Activated naive CD4-positive, alpha-beta T cell treated with Interleukin-2 at 50 U/mL for 16 hours (primary cell): ENCODE data around the gene PSMB11.

ENCODE experiments used
- DNase-seq: peaks from one replicate; pipeline ENCODE4 v3.0.0-alpha.2; 2020

The PSMB11 gene

GRCh38 chr14:23060536-23061260, 18.7 kb downstream of the PSMB11 start:
- no peak for DNase-seq

DNA sequence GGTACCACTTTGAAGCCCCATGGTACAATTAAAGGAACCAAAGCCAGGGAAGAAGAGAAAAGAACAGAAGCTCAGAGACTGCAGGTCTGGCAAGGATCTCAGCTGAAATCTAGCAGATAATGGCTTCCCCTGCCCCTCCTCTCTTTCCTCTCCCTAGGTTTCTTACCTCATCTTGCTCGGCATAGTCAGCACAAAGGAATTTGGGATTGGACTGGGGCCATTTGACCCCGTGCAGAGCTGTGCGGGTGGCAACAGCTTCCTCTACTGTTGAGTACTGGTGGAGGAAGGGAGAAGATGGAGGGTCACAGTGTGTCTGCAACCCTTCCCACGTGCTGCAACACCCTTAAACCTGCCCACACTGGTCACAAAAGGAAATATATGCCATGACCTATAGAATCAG, 20.0 kb downstream of the PSMB11 start:
- no peak for DNase-seq

DNA sequence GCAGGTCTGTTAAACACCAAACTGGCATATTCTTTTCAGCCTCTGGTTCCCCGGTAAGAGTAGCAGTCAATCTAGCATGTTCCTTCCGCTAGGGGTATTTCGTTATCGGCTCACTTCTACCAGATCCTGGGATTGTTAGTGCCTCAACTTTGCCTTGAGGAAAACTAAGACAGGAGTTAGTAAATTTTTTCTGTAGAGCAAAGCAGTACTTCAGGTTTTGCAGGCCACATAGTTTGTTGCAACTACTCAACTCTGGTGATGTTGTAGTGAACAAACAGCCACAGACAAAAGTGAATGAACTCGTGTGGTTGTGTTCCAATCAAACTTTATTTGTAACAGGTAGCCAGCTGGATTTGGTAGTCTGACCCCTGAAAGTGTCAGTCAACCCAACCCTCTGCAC, 21.6 kb downstream of the PSMB11 start:
- DNase-seq: no peak

DNA sequence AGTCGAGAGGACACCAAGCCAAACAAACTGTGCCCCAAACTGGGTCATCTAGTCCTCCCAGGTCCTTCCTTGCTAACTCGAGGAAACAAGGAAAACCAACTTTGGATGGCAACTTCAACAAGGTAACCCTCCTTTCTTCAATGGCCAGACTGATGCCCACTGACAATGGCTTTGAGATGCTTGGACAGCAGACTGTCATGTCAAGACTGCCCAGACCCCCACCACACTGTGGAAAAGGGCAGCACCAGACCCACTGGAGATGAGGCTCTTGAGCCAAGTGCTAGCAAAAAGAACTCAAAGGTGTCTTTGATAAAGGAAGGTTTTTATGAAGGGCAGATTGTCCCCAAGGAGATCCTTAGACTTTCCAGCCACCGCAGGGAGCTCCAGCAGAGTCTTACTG, 24.4 kb downstream of the PSMB11 start:
- DNase-seq: no peak

GRCh38 chr14:23066855-23067744, 25.1 kb downstream of the PSMB11 start:
- DNase-seq: no peak

GRCh38 chr14:23067847-23068788, 26.1 kb downstream of the PSMB11 start:
- no peak for DNase-seq

DNA sequence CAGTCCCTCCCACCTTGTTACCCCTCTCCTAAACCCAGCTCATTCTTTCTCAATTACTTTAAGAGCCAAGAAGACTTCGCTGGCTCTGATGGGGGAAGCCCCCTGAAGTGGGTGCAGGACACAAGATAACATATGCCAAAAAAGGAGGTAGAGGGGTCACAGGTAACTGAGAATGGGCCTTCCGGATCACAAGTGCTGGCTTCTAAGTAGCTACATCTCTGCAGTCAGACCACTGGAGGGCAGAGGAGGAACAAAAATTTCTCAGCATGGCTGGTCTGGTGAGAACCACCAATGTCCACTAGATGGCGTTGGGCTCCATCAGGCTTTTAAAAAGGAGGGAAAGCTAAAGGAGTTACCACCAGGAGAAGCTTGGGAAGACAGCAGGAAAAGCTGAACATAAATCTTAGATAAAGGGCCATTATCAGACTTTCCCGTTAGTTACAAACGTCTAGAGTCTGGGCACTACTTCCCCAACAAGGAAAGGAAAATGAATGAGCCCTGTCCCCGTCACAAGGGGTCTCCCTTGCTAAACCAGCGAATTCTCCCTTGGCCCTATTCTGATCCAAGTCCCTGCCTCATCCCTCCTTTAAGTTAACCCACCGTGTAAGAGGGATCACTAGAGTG, 26.9 kb downstream of the PSMB11 start:
- DNase-seq: peak; percentile 74

- DNase-seq: no peak
Observed at GRCh38 chr14:23069413-23069806, 27.4 kb downstream of the PSMB11 start.

- no peak for DNase-seq
Observed at GRCh38 chr14:23070262-23071129, 28.5 kb downstream of the PSMB11 start.

- peak; percentile 82 for DNase-seq
Observed at GRCh38 chr14:23071244-23071920, 29.4 kb downstream of the PSMB11 start.

DNA sequence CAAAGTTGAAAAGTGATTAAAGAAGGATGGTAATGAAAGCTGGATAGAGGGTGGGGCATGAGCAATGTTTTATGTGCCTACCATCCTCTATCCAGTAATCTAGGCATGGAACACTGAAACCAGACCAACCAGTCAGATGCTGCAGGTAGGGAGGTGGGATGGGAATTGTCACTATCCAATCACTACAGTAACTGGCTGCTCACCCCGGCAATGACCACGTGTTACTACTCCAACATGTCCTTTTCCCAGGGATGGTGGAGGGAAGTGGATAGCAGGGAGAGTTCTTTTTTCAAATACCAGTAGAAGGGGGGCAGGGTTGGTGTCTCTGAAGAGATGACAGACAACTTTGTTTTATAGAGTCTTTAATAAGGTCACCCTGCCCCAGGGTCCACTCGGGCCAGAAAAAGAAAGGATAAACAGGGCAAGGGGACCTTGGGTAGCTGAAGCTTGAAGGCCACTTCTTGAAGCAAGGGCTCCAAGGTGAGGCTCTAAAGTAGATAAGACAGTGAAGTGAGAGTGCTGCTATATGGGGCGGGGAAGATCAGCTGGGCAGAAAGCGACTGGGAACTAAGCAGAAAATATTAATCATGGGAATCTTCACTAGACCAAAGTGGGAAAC, 30.0 kb downstream of the PSMB11 start:
- DNase-seq: no peak

DNA sequence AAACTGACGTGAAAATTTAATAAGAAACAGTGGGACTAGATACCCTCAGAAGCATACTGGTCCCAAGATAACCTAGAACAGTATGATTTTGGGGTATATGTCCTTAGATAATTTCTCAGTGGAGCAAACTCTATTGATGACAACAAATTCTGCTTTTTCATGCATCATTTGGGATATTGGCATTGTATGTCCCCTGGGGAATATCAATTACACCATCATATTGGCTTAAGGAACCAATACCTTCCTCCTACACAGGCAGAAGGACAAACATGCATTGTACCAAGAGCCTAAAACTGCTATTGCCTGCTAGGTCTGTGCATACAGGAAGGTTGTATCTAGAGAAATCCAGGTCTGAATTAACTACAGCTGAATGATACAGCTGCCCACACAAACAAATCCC, 32.9 kb downstream of the PSMB11 start:
- DNase-seq: no peak

GRCh38 chr14:23076785-23077408, 34.9 kb downstream of the PSMB11 start:
- DNase-seq: peak; percentile 19

DNA sequence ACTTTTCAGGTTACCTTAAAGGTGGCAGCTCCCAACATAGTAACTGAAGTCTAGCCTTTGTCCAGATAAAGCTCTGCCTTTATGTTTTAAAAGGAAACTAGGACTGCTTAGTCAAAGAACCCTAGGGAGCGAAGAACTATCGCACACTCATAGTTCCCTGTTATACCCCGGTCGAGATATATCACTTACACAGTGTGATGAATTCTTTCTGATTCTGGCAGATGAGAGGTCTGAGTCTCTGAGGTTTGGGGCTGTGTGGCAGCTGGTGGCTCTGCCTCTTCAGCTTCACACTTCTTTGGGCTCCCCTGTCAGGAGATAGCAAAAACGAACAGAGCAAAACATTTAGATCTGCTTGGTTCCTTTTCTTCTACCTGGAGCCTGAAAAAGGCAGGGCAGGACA, 36.0 kb downstream of the PSMB11 start:
- no peak for DNase-seq

DNA sequence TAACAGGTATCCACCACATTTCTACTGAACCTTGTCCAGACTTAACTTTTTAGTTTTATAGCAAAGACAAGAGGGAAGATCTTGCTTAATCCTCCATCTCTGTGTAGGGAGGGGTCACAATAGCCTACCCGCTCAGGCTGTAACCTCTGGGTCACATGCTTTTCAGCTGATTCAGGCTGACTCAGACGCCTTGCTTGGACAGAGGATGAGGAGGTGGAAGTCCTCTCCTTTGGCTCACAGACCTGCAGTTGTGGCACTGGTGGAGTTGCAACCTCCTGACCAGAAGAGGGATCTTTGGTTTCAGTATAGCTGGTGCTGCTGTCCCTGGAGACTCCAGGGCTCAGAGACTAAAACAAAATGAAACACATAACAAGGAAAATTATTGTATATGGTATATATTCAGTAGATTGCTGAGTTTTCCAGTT, 36.7 kb downstream of the PSMB11 start:
- no peak for DNase-seq

- DNase-seq: no peak
Observed at GRCh38 chr14:23079716-23080115, 37.7 kb downstream of the PSMB11 start.

DNA sequence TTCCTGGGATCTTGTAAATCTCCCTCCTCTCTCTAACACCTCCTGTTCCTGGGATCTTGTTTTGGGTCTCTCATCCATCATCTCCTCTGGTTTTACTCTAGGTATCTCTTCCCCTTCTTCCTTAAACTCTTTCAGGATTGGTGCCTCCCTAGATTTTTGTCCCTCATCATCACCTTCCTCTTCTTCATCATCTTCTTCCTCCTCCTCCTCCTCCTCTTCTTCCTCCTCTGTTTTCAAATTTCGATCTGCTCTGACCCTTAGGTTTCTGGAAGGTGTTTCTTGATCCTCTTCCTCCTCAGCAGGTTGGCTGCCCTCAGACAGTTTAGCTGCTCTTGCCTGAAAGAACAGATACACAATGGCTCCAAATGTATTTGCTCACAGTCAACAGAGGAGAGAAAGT, 38.5 kb downstream of the PSMB11 start:
- DNase-seq: no peak

GRCh38 chr14:23085458-23085857, 43.4 kb downstream of the PSMB11 start:
- DNase-seq: no peak

DNA sequence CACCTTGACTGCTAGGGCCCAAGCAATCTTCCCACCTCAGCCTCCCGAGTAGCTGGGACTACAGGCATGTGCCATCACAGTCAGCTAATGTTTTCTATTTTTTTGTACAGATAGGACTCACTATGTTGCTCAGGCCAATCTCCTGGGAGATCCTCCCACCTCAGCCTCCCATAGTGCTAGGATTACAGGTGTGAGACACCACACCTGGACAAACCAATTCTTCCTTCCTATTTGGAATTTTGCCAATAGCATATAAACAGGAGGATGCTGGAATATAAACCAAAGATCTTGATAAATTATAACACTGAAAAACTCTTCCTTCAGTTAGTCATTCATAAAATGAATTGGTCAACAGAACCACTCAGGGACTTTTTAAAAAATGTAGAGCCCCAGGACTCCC, 44.6 kb downstream of the PSMB11 start:
- no peak for DNase-seq
